ENCODE results near the gene KAT2B. TPM values are rescaled to one million over a fixed set of nuclear protein-coding genes. Genes with fewer than 3 reads are reported as not detected.

KAT2B gene
- total and polyA plus RNA-seq, 4 donors = 7.5 to 58.5 (median 16.3) TPM

GRCh38 chr3:20059929-20060328 is 19.7 kb downstream of the KAT2B start:
- Histone ChIP-seq H3K4me1 (ENCODE audit: control insufficient read depth in 4 of 4, insufficient read depth in 4 of 4, low read length in 3 of 4) (peaks cover 8 to 22% (median 16%) of the 10 kb centered on the region in 4 donors), H3K4me3 (ENCODE audit: low read depth in 1 of 3, low read length in 3 of 3) (no peak overlapping the region), H3K27ac (ENCODE audit: low read depth in 1 of 2, low read length in 2 of 2) (peak overlapping the region in 1 of 2 donors; percentile 11), H3K9ac (ENCODE audit: low read depth in 1 of 2, low read length in 2 of 2) (no peak overlapping the region), H3K9me3 (ENCODE audit: control insufficient read depth in 4 of 4, low read length in 3 of 4) (no peaks in the 10 kb centered on the region), H3K36me3 (ENCODE audit: control insufficient read depth in 4 of 4, insufficient read depth in 3 of 4, low read depth in 1 of 4, low read length in 3 of 4) (no peaks in the 10 kb centered on the region), H3K27me3 (ENCODE audit: control insufficient read depth in 4 of 4, insufficient read depth in 4 of 4, low read length in 3 of 4) (no peaks in the 10 kb centered on the region)
- DNase-seq (ENCODE audit: low spot score) = no peak
- 95% methylated on average over 3 of the region's 3 CpGs for WGBS
- TF ChIP-seq ATF3 (IDR thresholded peaks at IDR 0.05) (no peak), RAD21 (IDR thresholded peaks at IDR 0.05) (no peak), HNF4G (IDR thresholded peaks at IDR 0.05) (no peak), SP1 (IDR thresholded peaks at IDR 0.05) (no peak), ZBTB33 (IDR thresholded peaks at IDR 0.05) (no peak), YY1 (IDR thresholded peaks at IDR 0.05) (no peak), GABPA (IDR thresholded peaks at IDR 0.05 in 1 of 2, conservative IDR thresholded peaks at IDR 0.05 in 1 of 2) (no peak), MAX (IDR thresholded peaks at IDR 0.05) (no peak), REST (IDR thresholded peaks at IDR 0.05) (no peak), FOXA2 (IDR thresholded peaks at IDR 0.05) (no peak), NR2F2 (IDR thresholded peaks at IDR 0.05) (no peak)

- no peak for DNase-seq (ENCODE audit: low spot score)
- H3K27ac ChIP-seq (ENCODE audit: low read depth in 1 of 2, low read length in 2 of 2) = peak overlapping the region; percentile 77
- TF ChIP-seq ATF3 (IDR thresholded peaks at IDR 0.05) (no peak), HNF4G (IDR thresholded peaks at IDR 0.05) (no peak), CTCF (IDR thresholded peaks at IDR 0.05; ENCODE audit: low read depth, low read length, missing input control) (no peak), MAX (IDR thresholded peaks at IDR 0.05) (peak; percentile 55), TAF1 (conservative IDR thresholded peaks at IDR 0.05) (no peak), REST (IDR thresholded peaks at IDR 0.05) (peak; percentile 49), YY1 (IDR thresholded peaks at IDR 0.05) (peak; percentile 89), FOXA1 (IDR thresholded peaks at IDR 0.05) (no peak), HNF4A (conservative IDR thresholded peaks at IDR 0.05) (peak; percentile 27 to 61), SP1 (IDR thresholded peaks at IDR 0.05) (peak; percentile 27), NR2F2 (IDR thresholded peaks at IDR 0.05) (no peak), EGR1 (IDR thresholded peaks at IDR 0.05; ENCODE audit: low read depth in 2 of 2) (peak in 1 of 2 donors; percentile 30), RAD21 (IDR thresholded peaks at IDR 0.05) (peak in 1 of 2 donors; percentile 40), RXRA (IDR thresholded peaks at IDR 0.05) (peak; percentile 46 to 74), GABPA (IDR thresholded peaks at IDR 0.05 in 1 of 2, conservative IDR thresholded peaks at IDR 0.05 in 1 of 2) (no peak), FOXA2 (IDR thresholded peaks at IDR 0.05) (no peak), JUND (IDR thresholded peaks at IDR 0.05) (peak; percentile 17 to 51)
Observed at GRCh38 chr3:20060974-20061685, 20.9 kb downstream of the KAT2B start.

More at GRCh38 chr3:20060974-20061685, 20.9 kb downstream of the KAT2B start:
- 59% methylated on average over 4 of the region's 4 CpGs for WGBS
- Histone ChIP-seq H3K4me1 (ENCODE audit: control insufficient read depth in 4 of 4, insufficient read depth in 4 of 4, low read length in 3 of 4) (peaks cover 8 to 22% (median 16%) of the 10 kb centered on the region in 4 donors), H3K9me3 (ENCODE audit: control insufficient read depth in 4 of 4, low read length in 3 of 4) (no peaks in the 10 kb centered on the region), H3K9ac (ENCODE audit: low read depth in 1 of 2, low read length in 2 of 2) (no peak overlapping the region), H3K4me3 (ENCODE audit: low read depth in 1 of 3, low read length in 3 of 3) (peak overlapping the region in 2 of 3 donors; percentile 20 to 27), H3K36me3 (ENCODE audit: control insufficient read depth in 4 of 4, insufficient read depth in 3 of 4, low read depth in 1 of 4, low read length in 3 of 4) (no peaks in the 10 kb centered on the region), H3K27me3 (ENCODE audit: control insufficient read depth in 4 of 4, insufficient read depth in 4 of 4, low read length in 3 of 4) (no peaks in the 10 kb centered on the region)
